ENCODE measurements around the gene NELFE.
"Not testable (repeated sequence)": the region's sequence is repeated elsewhere in the genome, so short reads cannot be mapped to it uniquely, and the experiment has no call there.

GRCh38 chr6:32007086-32007485 lies 48.3 kb upstream of the NELFE start:
- TF ChIP-seq TAF1, POLR2AphosphoS5, SPI1, POLR2A, POU2F2 (IDR thresholded peaks at IDR 0.05; ENCODE audit: low read depth, low read length): not testable (repeated sequence)

All from GM12891 (cell line).